IMR-90 (cell line): ENCODE data around the gene SRXN1. TPM values are rescaled to one million over a fixed set of nuclear protein-coding genes. Genes with fewer than 3 reads are reported as not detected.

Source experiments
- ATAC-seq: fragments of 200-7000 bp; cut with Tn5 transposase; 2 replicates; pipeline ENCODE4 v1.9.1; 2020; ENCODE audit warnings: low read depth, mild to moderate bottlenecking, moderate library complexity
- BruUV-seq: library from RNA; stranded (reverse); fragments of 400-500 nt; replicated peaks from 2 replicates; lab custom pipeline; 2021; lab: Mats Ljungman, UMichigan
- CTCF ChIA-PET: fragments of 300-600 bp; formaldehyde crosslinking; extraction: SDS; loops from one replicate; lab custom pipeline; 2021; ENCODE audit warnings: antibody characterized with exemption; lab: Yijun Ruan, JAX
- POLR2A ChIA-PET: fragments of 300-600 bp; sonication (Branson Sonifier 250); formaldehyde crosslinking; loops from one replicate; lab custom pipeline; 2022; ENCODE audit warnings: antibody characterized with exemption; ENCODE audit not compliant: unreplicated experiment; lab: Charles Lee
- DNase-seq: peaks from one replicate; pipeline ENCODE4 v3.0.0; 2013
- H2AFZ ChIP-seq: replicated peaks from 2 replicates; pipeline ENCODE3; 2013; ENCODE audit warnings: low read length, mild to moderate bottlenecking; ENCODE audit not compliant: poor library complexity
- H2AK5ac ChIP-seq: 2 replicates; pipeline ENCODE4 v1.6.1; 2013; ENCODE audit warnings: low read depth, low read length, inconsistent platforms
- H2AK9ac ChIP-seq: replicated peaks from 2 replicates; pipeline ENCODE3; 2013; ENCODE audit warnings: mild to moderate bottlenecking, low read depth, low read length, moderate library complexity; ENCODE audit not compliant: poor library complexity
- H2BK120ac ChIP-seq: 2 replicates; pipeline ENCODE4 v1.6.1; 2013; ENCODE audit warnings: low read depth, low read length, inconsistent platforms
- H2BK15ac ChIP-seq: 3 replicates; pipeline ENCODE4 v1.6.1; 2013; ENCODE audit warnings: low read depth, low read length, inconsistent platforms
- H2BK20ac ChIP-seq: 2 replicates; pipeline ENCODE4 v1.6.1; 2013; ENCODE audit warnings: low read depth, mild to moderate bottlenecking, inconsistent platforms, low read length, moderate library complexity
- H2BK5ac ChIP-seq: 2 replicates; pipeline ENCODE4 v1.6.1; 2013; ENCODE audit warnings: mild to moderate bottlenecking, low read depth, low read length, inconsistent platforms; ENCODE audit not compliant: poor library complexity, severe bottlenecking
- H3K14ac ChIP-seq: replicated peaks from 2 replicates; pipeline ENCODE4 v1.6.1; 2013; ENCODE audit warnings: low read depth, low read length, inconsistent platforms
- H3K18ac ChIP-seq: 2 replicates; pipeline ENCODE4 v1.6.1; 2013; ENCODE audit warnings: low read depth, low read length, control low read depth
- H3K23ac ChIP-seq: 2 replicates; pipeline ENCODE4 v1.6.1; 2013; ENCODE audit warnings: low read depth, low read length, inconsistent platforms
- H3K27ac ChIP-seq: 2 replicates; pipeline ENCODE4 v1.5.1; 2013; ENCODE audit warnings: mild to moderate bottlenecking, control low read depth, low read length; ENCODE audit not compliant: insufficient read depth
- H3K27me3 ChIP-seq: 2 replicates; pipeline ENCODE4 v1.6.1; 2013; ENCODE audit warnings: low read length; ENCODE audit not compliant: control insufficient read depth, insufficient read depth
- H3K36me3 ChIP-seq: 2 replicates; pipeline ENCODE4 v1.6.1; 2013; ENCODE audit warnings: low read length, mixed read lengths; ENCODE audit not compliant: control insufficient read depth, insufficient read depth
- H3K4ac ChIP-seq: 2 replicates; pipeline ENCODE4 v1.6.1; 2013; ENCODE audit warnings: low read depth, low read length, inconsistent platforms
- H3K4me1 ChIP-seq: 2 replicates; pipeline ENCODE4 v1.6.1; 2013; ENCODE audit warnings: low read length, mixed read lengths; ENCODE audit not compliant: control insufficient read depth, insufficient read depth
- H3K4me2 ChIP-seq: 2 replicates; pipeline ENCODE4 v1.6.1; 2013; ENCODE audit warnings: low read depth, mild to moderate bottlenecking, control low read depth, low read length, moderate library complexity
- H3K4me3 ChIP-seq: 2 replicates; pipeline ENCODE4 v1.5.1; 2013; ENCODE audit warnings: low read depth, mild to moderate bottlenecking, control low read depth, low read length, moderate library complexity; ENCODE audit not compliant: insufficient read depth
- H3K56ac ChIP-seq: 2 replicates; pipeline ENCODE4 v1.6.1; 2013; ENCODE audit warnings: low read length, inconsistent platforms; ENCODE audit not compliant: insufficient read depth; ENCODE audit errors: extremely low read depth
- H3K79me1 ChIP-seq, 2 experiments: 2 replicates each; pipeline ENCODE4 v1.6.1; 2013; ENCODE audit warnings: low read length in 2 of 2, inconsistent platforms in 1 of 2, low read depth in 1 of 2
- H3K9ac ChIP-seq: 2 replicates; pipeline ENCODE4 v1.6.1; 2013; ENCODE audit warnings: low read depth, low read length, control low read depth
- H3K9me1 ChIP-seq: 2 replicates; pipeline ENCODE4 v1.6.1; 2013; ENCODE audit warnings: low read length, inconsistent platforms; ENCODE audit not compliant: insufficient read depth
- H3K9me3 ChIP-seq: 2 replicates; pipeline ENCODE4 v1.6.1; 2013; ENCODE audit warnings: low read length; ENCODE audit not compliant: control insufficient read depth, insufficient read depth
- H4K20me1 ChIP-seq: 2 replicates; pipeline ENCODE4 v1.6.1; 2013; ENCODE audit warnings: low read length, inconsistent platforms; ENCODE audit not compliant: insufficient read depth
- H4K5ac ChIP-seq: 2 replicates; pipeline ENCODE4 v1.6.1; 2013; ENCODE audit warnings: mild to moderate bottlenecking, low read depth, low read length, control low read depth
- H4K8ac ChIP-seq, 2 experiments: 2 replicates each; pipeline ENCODE4 v1.6.1; 2013; ENCODE audit warnings: low read depth in 2 of 2, low read length in 2 of 2, control low read depth in 1 of 2, inconsistent platforms in 1 of 2
- H4K91ac ChIP-seq: 2 replicates; pipeline ENCODE4 v1.6.1; 2013; ENCODE audit warnings: low read depth, low read length, inconsistent platforms; ENCODE audit not compliant: insufficient read depth
- BHLHE40 ChIP-seq: fragments of 150-350 bp; IDR thresholded peaks from 2 replicates; pipeline ENCODE4 v1.6.1; 2016; ENCODE audit warnings: mild to moderate bottlenecking, low read depth, low read length
- CHD1 ChIP-seq: IDR thresholded peaks from 2 replicates; pipeline ENCODE4 v1.6.1; 2012; ENCODE audit warnings: low read depth, low read length, improper control_type of control experiment
- ELK1 ChIP-seq: fragments of 150-350 bp; IDR thresholded peaks from 2 replicates; pipeline ENCODE4 v1.6.1; 2016; ENCODE audit warnings: low read depth, mild to moderate bottlenecking, low read length, moderate library complexity, borderline replicate concordance
- FOS ChIP-seq: fragments of 150-350 bp; IDR thresholded peaks from 2 replicates; pipeline ENCODE4 v1.6.1; 2016; ENCODE audit warnings: low read depth, low read length
- MAZ ChIP-seq: IDR thresholded peaks from 2 replicates; pipeline ENCODE4 v1.6.1; 2012; ENCODE audit warnings: low read depth, mild to moderate bottlenecking, low read length, improper control_type of control experiment, moderate library complexity, borderline replicate concordance
- MXI1 ChIP-seq: IDR thresholded peaks from 2 replicates; pipeline ENCODE4 v1.6.1; 2012; ENCODE audit warnings: low read depth, mild to moderate bottlenecking, low read length, moderate library complexity, borderline replicate concordance
- NFE2L2 ChIP-seq: fragments of 150-350 bp; IDR thresholded peaks from 2 replicates; pipeline ENCODE4 v1.6.1; 2016; ENCODE audit warnings: low read depth, mild to moderate bottlenecking, low read length
- POLR2A ChIP-seq: IDR thresholded peaks from 2 replicates; pipeline ENCODE4 v1.6.1; 2012; ENCODE audit warnings: mild to moderate bottlenecking, low read depth, low read length
- RCOR1 ChIP-seq: IDR thresholded peaks from 2 replicates; pipeline ENCODE4 v1.6.1; 2012; ENCODE audit warnings: mild to moderate bottlenecking, low read length, improper control_type of control experiment; ENCODE audit not compliant: insufficient replicate concordance
- RFX5 ChIP-seq: IDR thresholded peaks from 2 replicates; pipeline ENCODE4 v1.8.0; 2012; ENCODE audit warnings: low read depth, mild to moderate bottlenecking, low read length, moderate library complexity
- SMC3 ChIP-seq: fragments of 150-350 bp; IDR thresholded peaks from 2 replicates; pipeline ENCODE4 v1.6.1; 2016; ENCODE audit warnings: low read depth, mild to moderate bottlenecking, antibody characterized with exemption, low read length, moderate library complexity
- WGBS, 2 experiments: methylation state at CpG; one replicate each; pipeline versions ENCODE4 v1.1.5 to v1.1.7; 2013; ENCODE audit warnings: missing lambda C conversion rate in 2 of 2; ENCODE audit not compliant: insufficient read length in 1 of 2; ENCODE audit errors: extremely low coverage in 2 of 2; 5-methylcytosine and 5-hydroxymethylcytosine counted together
- dilution Hi-C: fragments of 300-500 bp; cut with HindIII; formaldehyde crosslinking; loops from one replicate; pipeline ENCODE4 v1.14.3; 2018; ENCODE audit warnings: low sequenced_read_pairs; ENCODE audit not compliant: unreplicated experiment
- in situ Hi-C: fragments of 300-500 bp; cut with MboI; formaldehyde crosslinking; loops from 3 replicates; pipeline ENCODE4 v1.14.3; 2019; ENCODE audit warnings: low sequenced_read_pairs, inconsistent platforms, mixed read lengths
- intact Hi-C: fragments of 100-400 bp; cut with micrococcal nuclease; formaldehyde crosslinking; loops from 2 replicates; pipeline ENCODE4 v1.10.0; 2022
- polyA plus RNA-seq, 3 experiments: library from polyadenylated mRNA; depleted of rRNA; stranded (reverse); fragments of >200 nt; gene quantifications; 2 replicates each; pipeline ENCODE4 v1.2.3, GENCODE V29; 2012; ENCODE audit warnings: low replicate concordance in 1 of 3
- total RNA-seq: library from RNA; depleted of rRNA; stranded (reverse); fragments of >200 nt; gene quantifications from 2 replicates; pipeline ENCODE4 v1.2.3, GENCODE V29; 2012

The SRXN1 gene
- total and polyA plus RNA-seq, 2 of the 4 experiments (the other 2 are of a cell fraction), result 51.2 to 71.2 TPM

GRCh38 chr20:676967-677366 is 24.0 kb upstream of the SRXN1 start:
- dilution Hi-C loops (no loop called here), in situ Hi-C loops (loop anchor here (10.0 kb wide), 1 partner anchor 112 kb away; no protein-coding TSS in a partner anchor), intact Hi-C loops (no loop called here)
- Histone ChIP-seq H4K20me1 (no peaks in the 10 kb centered on the region), H3K14ac (no peak overlapping the region), H2BK15ac (no peak overlapping the region), H3K4me1 (no peaks in the 10 kb centered on the region), H3K9ac (no peak overlapping the region), H3K79me1 (no peaks in the 10 kb centered on the region), H3K27me3 (peaks cover 54% of the 10 kb centered on the region), H2AK5ac (no peak overlapping the region), H2BK5ac (no peak overlapping the region), H4K5ac (no peak overlapping the region), H3K4me2 (no peak overlapping the region), H4K8ac (no peak overlapping the region), H2AK9ac (no peak overlapping the region), H2BK20ac (no peak overlapping the region), H4K91ac (no peak overlapping the region), H2BK120ac (no peak overlapping the region), H3K18ac (no peak overlapping the region), H3K4me3 (no peak overlapping the region), H3K36me3 (no peaks in the 10 kb centered on the region), H3K27ac (no peak overlapping the region), H3K23ac (no peak overlapping the region), H2AFZ (no peak overlapping the region), H3K9me1 (no peaks in the 10 kb centered on the region), H3K9me3 (no peaks in the 10 kb centered on the region), H3K56ac (no peak overlapping the region), H3K4ac (no peak overlapping the region)
- no peak for DNase-seq
- no TSS peak for BruUV-seq
- CTCF ChIA-PET, result interaction anchor here (0.6 kb wide), 1 partner anchor 40 kb away, joined by 3 read pairs; no protein-coding TSS in a partner anchor
- 50% methylated on average over 1 of the region's 3 CpGs; no CpG with 5 or more reads in 1 of the 2 experiments for WGBS, 2 experiments
- TF ChIP-seq MAZ (no peak), RFX5 (no peak), SMC3 (no peak), POLR2A (no peak), BHLHE40 (no peak), CHD1 (no peak), MXI1 (no peak), RCOR1 (no peak), ELK1 (no peak), NFE2L2 (no peak), FOS (no peak)
- ATAC-seq, result no peak
- POLR2A ChIA-PET, result interaction anchor here (0.5 kb wide), 1 partner anchor 219 kb away, joined by 20 read pairs; no protein-coding TSS in a partner anchor
